IMR-90 (cell line): ENCODE data around the gene PLD3. TPM values are rescaled to one million over a fixed set of nuclear protein-coding genes. Genes with fewer than 3 reads are reported as not detected.

ENCODE experiments used
- ATAC-seq: fragments of 200-7000 bp; cut with Tn5 transposase; 2 replicates; pipeline ENCODE4 v1.9.1; 2020; ENCODE audit warnings: low read depth, mild to moderate bottlenecking, moderate library complexity
- BruUV-seq: library from RNA; stranded (reverse); fragments of 400-500 nt; replicated peaks from 2 replicates; lab custom pipeline; 2021; lab: Mats Ljungman, UMichigan
- CTCF ChIA-PET: fragments of 300-600 bp; formaldehyde crosslinking; extraction: SDS; loops from one replicate; lab custom pipeline; 2021; ENCODE audit warnings: antibody characterized with exemption; lab: Yijun Ruan, JAX
- POLR2A ChIA-PET: fragments of 300-600 bp; sonication (Branson Sonifier 250); formaldehyde crosslinking; loops from one replicate; lab custom pipeline; 2022; ENCODE audit warnings: antibody characterized with exemption; ENCODE audit not compliant: unreplicated experiment; lab: Charles Lee
- DNase-seq: peaks from one replicate; pipeline ENCODE4 v3.0.0; 2013
- H2AFZ ChIP-seq: replicated peaks from 2 replicates; pipeline ENCODE3; 2013; ENCODE audit warnings: low read length, mild to moderate bottlenecking; ENCODE audit not compliant: poor library complexity
- H2AK5ac ChIP-seq: 2 replicates; pipeline ENCODE4 v1.6.1; 2013; ENCODE audit warnings: low read depth, low read length, inconsistent platforms
- H2AK9ac ChIP-seq: replicated peaks from 2 replicates; pipeline ENCODE3; 2013; ENCODE audit warnings: mild to moderate bottlenecking, low read depth, low read length, moderate library complexity; ENCODE audit not compliant: poor library complexity
- H2BK120ac ChIP-seq: 2 replicates; pipeline ENCODE4 v1.6.1; 2013; ENCODE audit warnings: low read depth, low read length, inconsistent platforms
- H2BK15ac ChIP-seq: 3 replicates; pipeline ENCODE4 v1.6.1; 2013; ENCODE audit warnings: low read depth, low read length, inconsistent platforms
- H2BK20ac ChIP-seq: 2 replicates; pipeline ENCODE4 v1.6.1; 2013; ENCODE audit warnings: low read depth, mild to moderate bottlenecking, inconsistent platforms, low read length, moderate library complexity
- H2BK5ac ChIP-seq: 2 replicates; pipeline ENCODE4 v1.6.1; 2013; ENCODE audit warnings: mild to moderate bottlenecking, low read depth, low read length, inconsistent platforms; ENCODE audit not compliant: poor library complexity, severe bottlenecking
- H3K14ac ChIP-seq: replicated peaks from 2 replicates; pipeline ENCODE4 v1.6.1; 2013; ENCODE audit warnings: low read depth, low read length, inconsistent platforms
- H3K18ac ChIP-seq: 2 replicates; pipeline ENCODE4 v1.6.1; 2013; ENCODE audit warnings: low read depth, low read length, control low read depth
- H3K23ac ChIP-seq: 2 replicates; pipeline ENCODE4 v1.6.1; 2013; ENCODE audit warnings: low read depth, low read length, inconsistent platforms
- H3K27ac ChIP-seq: 2 replicates; pipeline ENCODE4 v1.5.1; 2013; ENCODE audit warnings: mild to moderate bottlenecking, control low read depth, low read length; ENCODE audit not compliant: insufficient read depth
- H3K27me3 ChIP-seq: 2 replicates; pipeline ENCODE4 v1.6.1; 2013; ENCODE audit warnings: low read length; ENCODE audit not compliant: control insufficient read depth, insufficient read depth
- H3K36me3 ChIP-seq: 2 replicates; pipeline ENCODE4 v1.6.1; 2013; ENCODE audit warnings: low read length, mixed read lengths; ENCODE audit not compliant: control insufficient read depth, insufficient read depth
- H3K4ac ChIP-seq: 2 replicates; pipeline ENCODE4 v1.6.1; 2013; ENCODE audit warnings: low read depth, low read length, inconsistent platforms
- H3K4me1 ChIP-seq: 2 replicates; pipeline ENCODE4 v1.6.1; 2013; ENCODE audit warnings: low read length, mixed read lengths; ENCODE audit not compliant: control insufficient read depth, insufficient read depth
- H3K4me2 ChIP-seq: 2 replicates; pipeline ENCODE4 v1.6.1; 2013; ENCODE audit warnings: low read depth, mild to moderate bottlenecking, control low read depth, low read length, moderate library complexity
- H3K4me3 ChIP-seq: 2 replicates; pipeline ENCODE4 v1.5.1; 2013; ENCODE audit warnings: low read depth, mild to moderate bottlenecking, control low read depth, low read length, moderate library complexity; ENCODE audit not compliant: insufficient read depth
- H3K56ac ChIP-seq: 2 replicates; pipeline ENCODE4 v1.6.1; 2013; ENCODE audit warnings: low read length, inconsistent platforms; ENCODE audit not compliant: insufficient read depth; ENCODE audit errors: extremely low read depth
- H3K79me1 ChIP-seq, 2 experiments: 2 replicates each; pipeline ENCODE4 v1.6.1; 2013; ENCODE audit warnings: low read length in 2 of 2, inconsistent platforms in 1 of 2, low read depth in 1 of 2
- H3K9ac ChIP-seq: 2 replicates; pipeline ENCODE4 v1.6.1; 2013; ENCODE audit warnings: low read depth, low read length, control low read depth
- H3K9me1 ChIP-seq: 2 replicates; pipeline ENCODE4 v1.6.1; 2013; ENCODE audit warnings: low read length, inconsistent platforms; ENCODE audit not compliant: insufficient read depth
- H3K9me3 ChIP-seq: 2 replicates; pipeline ENCODE4 v1.6.1; 2013; ENCODE audit warnings: low read length; ENCODE audit not compliant: control insufficient read depth, insufficient read depth
- H4K20me1 ChIP-seq: 2 replicates; pipeline ENCODE4 v1.6.1; 2013; ENCODE audit warnings: low read length, inconsistent platforms; ENCODE audit not compliant: insufficient read depth
- H4K5ac ChIP-seq: 2 replicates; pipeline ENCODE4 v1.6.1; 2013; ENCODE audit warnings: mild to moderate bottlenecking, low read depth, low read length, control low read depth
- H4K8ac ChIP-seq, 2 experiments: 2 replicates each; pipeline ENCODE4 v1.6.1; 2013; ENCODE audit warnings: low read depth in 2 of 2, low read length in 2 of 2, control low read depth in 1 of 2, inconsistent platforms in 1 of 2
- H4K91ac ChIP-seq: 2 replicates; pipeline ENCODE4 v1.6.1; 2013; ENCODE audit warnings: low read depth, low read length, inconsistent platforms; ENCODE audit not compliant: insufficient read depth
- CEBPB ChIP-seq: IDR thresholded peaks from 2 replicates; pipeline ENCODE4 v1.6.1; 2012; ENCODE audit warnings: low read depth, low read length, improper control_type of control experiment
- CHD1 ChIP-seq: IDR thresholded peaks from 2 replicates; pipeline ENCODE4 v1.6.1; 2012; ENCODE audit warnings: low read depth, low read length, improper control_type of control experiment
- MAZ ChIP-seq: IDR thresholded peaks from 2 replicates; pipeline ENCODE4 v1.6.1; 2012; ENCODE audit warnings: low read depth, mild to moderate bottlenecking, low read length, improper control_type of control experiment, moderate library complexity, borderline replicate concordance
- MXI1 ChIP-seq: IDR thresholded peaks from 2 replicates; pipeline ENCODE4 v1.6.1; 2012; ENCODE audit warnings: low read depth, mild to moderate bottlenecking, low read length, moderate library complexity, borderline replicate concordance
- POLR2A ChIP-seq: IDR thresholded peaks from 2 replicates; pipeline ENCODE4 v1.6.1; 2012; ENCODE audit warnings: mild to moderate bottlenecking, low read depth, low read length
- RCOR1 ChIP-seq: IDR thresholded peaks from 2 replicates; pipeline ENCODE4 v1.6.1; 2012; ENCODE audit warnings: mild to moderate bottlenecking, low read length, improper control_type of control experiment; ENCODE audit not compliant: insufficient replicate concordance
- WGBS, 2 experiments: methylation state at CpG; one replicate each; pipeline versions ENCODE4 v1.1.5 to v1.1.7; 2013; ENCODE audit warnings: missing lambda C conversion rate in 2 of 2; ENCODE audit not compliant: insufficient read length in 1 of 2; ENCODE audit errors: extremely low coverage in 2 of 2; 5-methylcytosine and 5-hydroxymethylcytosine counted together
- dilution Hi-C: fragments of 300-500 bp; cut with HindIII; formaldehyde crosslinking; loops from one replicate; pipeline ENCODE4 v1.14.3; 2018; ENCODE audit warnings: low sequenced_read_pairs; ENCODE audit not compliant: unreplicated experiment
- in situ Hi-C: fragments of 300-500 bp; cut with MboI; formaldehyde crosslinking; loops from 3 replicates; pipeline ENCODE4 v1.14.3; 2019; ENCODE audit warnings: low sequenced_read_pairs, inconsistent platforms, mixed read lengths
- intact Hi-C: fragments of 100-400 bp; cut with micrococcal nuclease; formaldehyde crosslinking; loops from 2 replicates; pipeline ENCODE4 v1.10.0; 2022
- polyA plus RNA-seq, 3 experiments: library from polyadenylated mRNA; depleted of rRNA; stranded (reverse); fragments of >200 nt; gene quantifications; 2 replicates each; pipeline ENCODE4 v1.2.3, GENCODE V29; 2012; ENCODE audit warnings: low replicate concordance in 1 of 3
- total RNA-seq: library from RNA; depleted of rRNA; stranded (reverse); fragments of >200 nt; gene quantifications from 2 replicates; pipeline ENCODE4 v1.2.3, GENCODE V29; 2012
- TF ChIP-seq, protein P1 (sequence below): conservative IDR thresholded peaks from 2 replicates; pipeline ENCODE4 v1.5.1; 2012; ENCODE audit warnings: mild to moderate bottlenecking, low read depth, low read length, improper control_type of control experiment

Gene PLD3
- total and polyA plus RNA-seq, 2 of the 4 experiments (the other 2 are of a cell fraction) = 117 to 665 TPM

DNA sequence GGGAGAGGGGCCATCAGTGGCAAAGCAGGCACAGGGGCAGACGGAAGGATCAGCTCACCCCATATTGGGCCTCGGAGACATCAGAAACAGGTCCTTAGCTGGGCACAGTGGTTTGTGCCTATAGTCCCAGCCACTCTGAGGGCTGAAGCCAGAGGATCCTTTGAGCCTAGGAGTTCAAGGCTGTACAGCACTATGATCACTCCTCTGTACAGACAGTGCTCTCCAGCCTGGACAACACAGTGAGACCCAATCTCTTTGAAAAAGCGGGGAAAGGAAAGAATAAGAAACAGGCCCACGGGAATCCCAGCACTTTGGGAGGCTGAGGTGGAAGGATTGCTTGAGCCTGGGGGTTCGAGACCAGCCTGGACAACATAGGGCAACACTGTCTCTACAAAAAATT, 71.3 kb downstream of the PLD3 start:
- H3K27me3 ChIP-seq = no peaks in the 10 kb centered on the region
- no peak overlapping the region for H3K23ac ChIP-seq
- ChIA-PET CTCF (interaction anchor here (1.3 to 1.8 kb wide), 2 partner anchors 7 to 45 kb away, joined by 4 to 8 read pairs; no protein-coding TSS in a partner anchor), POLR2A (no interaction called here)
- H4K5ac ChIP-seq = no peak overlapping the region
- dilution Hi-C loops (no loop called here), intact Hi-C loops (loop anchor here (1.0 to 10.0 kb wide), 5 partner anchors 45 to 228 kb away; partner anchors contain the start of genes C19orf47 and PLD3), in situ Hi-C loops (no loop called here)
- peaks cover 4% of the 10 kb centered on the region; the same call in 1 of the 2 replicates for H4K20me1 ChIP-seq
- ATAC-seq (no peak), DNase-seq (no peak)
- no peak overlapping the region for H2BK20ac ChIP-seq
- TF ChIP-seq RCOR1 (no peak), MXI1 (no peak), CEBPB (no peak), POLR2A (no peak), CHD1 (no peak), MAZ (no peak)
- TF ChIP-seq, protein P1, sequence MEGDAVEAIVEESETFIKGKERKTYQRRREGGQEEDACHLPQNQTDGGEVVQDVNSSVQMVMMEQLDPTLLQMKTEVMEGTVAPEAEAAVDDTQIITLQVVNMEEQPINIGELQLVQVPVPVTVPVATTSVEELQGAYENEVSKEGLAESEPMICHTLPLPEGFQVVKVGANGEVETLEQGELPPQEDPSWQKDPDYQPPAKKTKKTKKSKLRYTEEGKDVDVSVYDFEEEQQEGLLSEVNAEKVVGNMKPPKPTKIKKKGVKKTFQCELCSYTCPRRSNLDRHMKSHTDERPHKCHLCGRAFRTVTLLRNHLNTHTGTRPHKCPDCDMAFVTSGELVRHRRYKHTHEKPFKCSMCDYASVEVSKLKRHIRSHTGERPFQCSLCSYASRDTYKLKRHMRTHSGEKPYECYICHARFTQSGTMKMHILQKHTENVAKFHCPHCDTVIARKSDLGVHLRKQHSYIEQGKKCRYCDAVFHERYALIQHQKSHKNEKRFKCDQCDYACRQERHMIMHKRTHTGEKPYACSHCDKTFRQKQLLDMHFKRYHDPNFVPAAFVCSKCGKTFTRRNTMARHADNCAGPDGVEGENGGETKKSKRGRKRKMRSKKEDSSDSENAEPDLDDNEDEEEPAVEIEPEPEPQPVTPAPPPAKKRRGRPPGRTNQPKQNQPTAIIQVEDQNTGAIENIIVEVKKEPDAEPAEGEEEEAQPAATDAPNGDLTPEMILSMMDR = no peak
- no peak overlapping the region for H3K56ac ChIP-seq
- H3K27ac ChIP-seq = no peak overlapping the region
- H3K14ac ChIP-seq = no peak overlapping the region
- H3K18ac ChIP-seq = no peak overlapping the region
- H3K4me3 ChIP-seq = no peak overlapping the region
- no peak overlapping the region for H3K4me2 ChIP-seq
- H3K9me1 ChIP-seq = peaks cover 9% of the 10 kb centered on the region
- no peak overlapping the region for H4K8ac ChIP-seq
- peak overlapping the region; percentile 61; the same call in 1 of the 2 replicates for H2AK5ac ChIP-seq
- H3K9me3 ChIP-seq = no peaks in the 10 kb centered on the region
- BruUV-seq = no TSS peak
- WGBS, 2 experiments = 97% methylated on average over 3 of the region's 5 CpGs; no CpG with 5 or more reads in 1 of the 2 experiments
- no peak overlapping the region for H2BK120ac ChIP-seq
- no peak overlapping the region; the same call in 1 of the 2 replicates for H4K91ac ChIP-seq
- peaks cover 12% of the 10 kb centered on the region for H3K36me3 ChIP-seq
- H2BK15ac ChIP-seq = no peak overlapping the region
- H2BK5ac ChIP-seq = no peak overlapping the region
- no peak overlapping the region for H2AFZ ChIP-seq
- peaks cover 2 to 19% of the 10 kb centered on the region in 2 experiments; a peak in 2 of 4 replicates for H3K79me1 ChIP-seq
- H3K4ac ChIP-seq = no peak overlapping the region; the same call in 1 of the 2 replicates
- no peak overlapping the region for H3K9ac ChIP-seq
- peaks cover 9% of the 10 kb centered on the region for H3K4me1 ChIP-seq
- H2AK9ac ChIP-seq = no peak overlapping the region
